KBM-7 (cell line): Measurements from ENCODE around the gene PMFBP1.

Experiments used
- DNase-seq: peaks from one replicate; pipeline ENCODE4 v3.0.0-alpha.2; 2015
- in situ Hi-C: fragments of 300-500 bp; cut with MboI; formaldehyde crosslinking; loops from 2 replicates; pipeline ENCODE4 v1.14.3; 2020; ENCODE audit warnings: low sequenced_read_pairs, low pct_unique_long_range_greater_than_20kb, mixed read lengths

Gene PMFBP1

GRCh38 chr16:72172105-72173034 is at the start of gene PMFBP1:
TSS of gene PMFBP1 (minus strand) at chr16:72172155. CDS start at chr16:72171208, 947 bp downstream.
- in situ Hi-C loops = no loop called here
- peak; percentile 87 for DNase-seq

GRCh38 chr16:72221630-72222024 is 49.7 kb upstream of the PMFBP1 start:
- in situ Hi-C loops = no loop called here
- DNase-seq = no peak

GRCh38 chr16:72220875-72221629 is 49.1 kb upstream of the PMFBP1 start:
- no peak for DNase-seq
- in situ Hi-C loops = no loop called here

- in situ Hi-C loops = no loop called here
- no peak for DNase-seq
Measured at GRCh38 chr16:72219282-72219681, 47.3 kb upstream of the PMFBP1 start.

GRCh38 chr16:72216767-72217166 is 44.8 kb upstream of the PMFBP1 start:
- in situ Hi-C loops = no loop called here

GRCh38 chr16:72214821-72215220 is 42.9 kb upstream of the PMFBP1 start:
- in situ Hi-C loops = no loop called here
- DNase-seq = no peak

More at GRCh38 chr16:72216767-72217166, 44.8 kb upstream of the PMFBP1 start:
- no peak for DNase-seq

GRCh38 chr16:72211110-72211509 is 39.2 kb upstream of the PMFBP1 start:
- in situ Hi-C loops = no loop called here
- DNase-seq = no peak

- in situ Hi-C loops = no loop called here
- DNase-seq = no peak
Measured at GRCh38 chr16:72210555-72210954, 38.6 kb upstream of the PMFBP1 start.

GRCh38 chr16:72210072-72210471 is 38.1 kb upstream of the PMFBP1 start:
- in situ Hi-C loops = no loop called here
- DNase-seq = no peak

- in situ Hi-C loops = no loop called here
Measured at GRCh38 chr16:72206299-72206698, 34.3 kb upstream of the PMFBP1 start.

GRCh38 chr16:72203401-72203800 is 31.4 kb upstream of the PMFBP1 start:
- DNase-seq = peak; percentile 81

More at GRCh38 chr16:72206299-72206698, 34.3 kb upstream of the PMFBP1 start:
- DNase-seq = no peak

GRCh38 chr16:72202014-72202413 is 30.1 kb upstream of the PMFBP1 start:
- DNase-seq = no peak
- in situ Hi-C loops = no loop called here

More at GRCh38 chr16:72203401-72203800, 31.4 kb upstream of the PMFBP1 start:
- in situ Hi-C loops = no loop called here

- in situ Hi-C loops = no loop called here
- no peak for DNase-seq
Measured at GRCh38 chr16:72201387-72201786, 29.4 kb upstream of the PMFBP1 start.

GRCh38 chr16:72199761-72200337 is 27.9 kb upstream of the PMFBP1 start:
- DNase-seq = no peak
- in situ Hi-C loops = no loop called here

- in situ Hi-C loops = no loop called here
- DNase-seq = no peak
Measured at GRCh38 chr16:72198771-72199201, 26.8 kb upstream of the PMFBP1 start.

- no peak for DNase-seq
- in situ Hi-C loops = no loop called here
Measured at GRCh38 chr16:72198021-72198711, 26.2 kb upstream of the PMFBP1 start.

GRCh38 chr16:72197545-72197944 is 25.6 kb upstream of the PMFBP1 start:
- in situ Hi-C loops = no loop called here
- DNase-seq = no peak

- DNase-seq = no peak
- in situ Hi-C loops = no loop called here
Measured at GRCh38 chr16:72195609-72196008, 23.7 kb upstream of the PMFBP1 start.

- in situ Hi-C loops = no loop called here
- DNase-seq = no peak
Measured at GRCh38 chr16:72191551-72191950, 19.6 kb upstream of the PMFBP1 start.
